ENCODE measurements around the gene HES5. TPM values are rescaled to one million over a fixed set of nuclear protein-coding genes. Genes with fewer than 3 reads are reported as not detected.
"Not testable (repeated sequence)": the region's sequence is repeated elsewhere in the genome, so short reads cannot be mapped to it uniquely, and the experiment has no call there.

The HES5 gene
- polyA plus RNA-seq, 1 of the 3 experiments (the other 2 are of a cell fraction) = 0.03 TPM

- Histone ChIP-seq H3F3A (replicated peaks; ENCODE audit: insufficient read depth) (no peaks in the 10 kb centered on the region), H3K4me1 (ENCODE audit: control insufficient read depth in 1 of 2, insufficient read depth in 2 of 2, low read depth in 1 of 2, low read length in 1 of 2) (no peaks in the 10 kb centered on the region), H3K9ac (no peak overlapping the region), H3K4me3 (ENCODE audit: low read depth in 2 of 2, low read length in 1 of 2) (no peak overlapping the region), H3K4me2 (no peak overlapping the region), H3K79me2 (ENCODE audit: insufficient read depth) (no peaks in the 10 kb centered on the region), H3K9me3 (no peaks in the 10 kb centered on the region), H2AFZ (ENCODE audit: low read depth) (no peak overlapping the region), H3K36me3 (replicated peaks in 1 of 2; ENCODE audit: control insufficient read depth in 1 of 2, insufficient read depth in 2 of 2, low read length in 1 of 2) (no peaks in the 10 kb centered on the region), H3K9me2 (no peaks in the 10 kb centered on the region), H3K27ac (ENCODE audit: low read depth in 2 of 2, low read length in 1 of 2) (no peak overlapping the region), H3K27me3 (ENCODE audit: insufficient read depth) (no peaks in the 10 kb centered on the region), H4K20me1 (ENCODE audit: insufficient read depth) (no peaks in the 10 kb centered on the region)
- 69% methylated on average over 16 of the region's 17 CpGs for WGBS (ENCODE audit: low lambda C conversion rate)
- no peak for DNase-seq
- ChIA-PET CTCF (no interaction called here), POLR2A (no interaction called here)
- TF ChIP-seq RCOR1 (IDR thresholded peaks at IDR 0.05; ENCODE audit: low read length) (no peak), POLR2AphosphoS5 (IDR thresholded peaks at IDR 0.05; ENCODE audit: low read depth, low read length) (no peak), FOXJ3 (CRISPR knock-in tag; IDR thresholded peaks at IDR 0.05) (no peak), SMC3 (IDR thresholded peaks at IDR 0.05; ENCODE audit: low read depth, low read length) (no peak), FOXM1 (IDR thresholded peaks at IDR 0.05; ENCODE audit: low read depth) (no peak), GABPA (IDR thresholded peaks at IDR 0.05; ENCODE audit: low read depth) (no peak), TCF12 (IDR thresholded peaks at IDR 0.05) (no peak), MAX (IDR thresholded peaks at IDR 0.05; ENCODE audit: low read depth) (no peak), ELF1 (IDR thresholded peaks at IDR 0.05) (no peak), SIN3A (IDR thresholded peaks at IDR 0.05; ENCODE audit: borderline replicate concordance, low read depth, low read length) (no peak), RXRA (IDR thresholded peaks at IDR 0.05; ENCODE audit: borderline replicate concordance, low read depth) (no peak), JUND (IDR thresholded peaks at IDR 0.05) (no peak)
- TF ChIP-seq, protein P1, sequence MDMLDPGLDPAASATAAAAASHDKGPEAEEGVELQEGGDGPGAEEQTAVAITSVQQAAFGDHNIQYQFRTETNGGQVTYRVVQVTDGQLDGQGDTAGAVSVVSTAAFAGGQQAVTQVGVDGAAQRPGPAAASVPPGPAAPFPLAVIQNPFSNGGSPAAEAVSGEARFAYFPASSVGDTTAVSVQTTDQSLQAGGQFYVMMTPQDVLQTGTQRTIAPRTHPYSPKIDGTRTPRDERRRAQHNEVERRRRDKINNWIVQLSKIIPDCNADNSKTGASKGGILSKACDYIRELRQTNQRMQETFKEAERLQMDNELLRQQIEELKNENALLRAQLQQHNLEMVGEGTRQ (IDR thresholded peaks at IDR 0.05; ENCODE audit: borderline replicate concordance, low read depth, low read length) = no peak
- TF ChIP-seq, protein P2, sequence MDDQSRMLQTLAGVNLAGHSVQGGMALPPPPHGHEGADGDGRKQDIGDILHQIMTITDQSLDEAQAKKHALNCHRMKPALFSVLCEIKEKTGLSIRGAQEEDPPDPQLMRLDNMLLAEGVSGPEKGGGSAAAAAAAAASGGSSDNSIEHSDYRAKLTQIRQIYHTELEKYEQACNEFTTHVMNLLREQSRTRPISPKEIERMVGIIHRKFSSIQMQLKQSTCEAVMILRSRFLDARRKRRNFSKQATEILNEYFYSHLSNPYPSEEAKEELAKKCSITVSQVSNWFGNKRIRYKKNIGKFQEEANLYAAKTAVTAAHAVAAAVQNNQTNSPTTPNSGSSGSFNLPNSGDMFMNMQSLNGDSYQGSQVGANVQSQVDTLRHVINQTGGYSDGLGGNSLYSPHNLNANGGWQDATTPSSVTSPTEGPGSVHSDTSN (IDR thresholded peaks at IDR 0.05) = no peak
- TF ChIP-seq, protein P3, sequence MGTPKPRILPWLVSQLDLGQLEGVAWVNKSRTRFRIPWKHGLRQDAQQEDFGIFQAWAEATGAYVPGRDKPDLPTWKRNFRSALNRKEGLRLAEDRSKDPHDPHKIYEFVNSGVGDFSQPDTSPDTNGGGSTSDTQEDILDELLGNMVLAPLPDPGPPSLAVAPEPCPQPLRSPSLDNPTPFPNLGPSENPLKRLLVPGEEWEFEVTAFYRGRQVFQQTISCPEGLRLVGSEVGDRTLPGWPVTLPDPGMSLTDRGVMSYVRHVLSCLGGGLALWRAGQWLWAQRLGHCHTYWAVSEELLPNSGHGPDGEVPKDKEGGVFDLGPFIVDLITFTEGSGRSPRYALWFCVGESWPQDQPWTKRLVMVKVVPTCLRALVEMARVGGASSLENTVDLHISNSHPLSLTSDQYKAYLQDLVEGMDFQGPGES (IDR thresholded peaks at IDR 0.05; ENCODE audit: low read depth, low read length) = no peak
These were observed 40.3 kb upstream of the HES5 start for GRCh38 chr1:2570332-2570731.

DNA sequence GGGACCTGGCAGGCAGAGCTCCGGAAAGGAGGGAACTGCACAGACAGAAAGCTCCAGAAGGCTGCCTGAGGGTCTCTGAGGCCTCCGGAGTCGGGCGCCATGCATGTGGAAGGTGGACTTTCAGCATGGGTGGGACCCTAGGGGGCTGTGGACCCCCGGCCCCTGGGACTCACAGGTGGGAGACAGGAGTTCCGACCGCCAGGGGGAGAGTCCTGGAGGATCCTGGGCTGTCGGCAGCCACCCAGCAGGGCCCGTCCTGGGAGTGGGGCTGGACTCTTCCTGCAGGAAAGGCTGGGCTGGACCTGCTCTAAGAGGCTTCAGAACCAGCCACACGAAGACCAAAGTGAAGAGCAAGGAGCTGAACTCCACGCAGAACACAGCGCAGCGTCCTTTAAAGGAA, 39.6 kb upstream of the HES5 start:
- POLR2A ChIA-PET = not testable (repeated sequence)
- WGBS (ENCODE audit: low lambda C conversion rate) = 64% methylated on average over 5 of the region's 13 CpGs

More for the DNA sequence above, 39.6 kb upstream of the HES5 start:
- H3K27me3 ChIP-seq (ENCODE audit: insufficient read depth); H3K4me1 ChIP-seq (ENCODE audit: control insufficient read depth in 1 of 2, insufficient read depth in 2 of 2, low read depth in 1 of 2, low read length in 1 of 2); H3F3A ChIP-seq (replicated peaks; ENCODE audit: insufficient read depth); H3K79me2 ChIP-seq (ENCODE audit: insufficient read depth); H2AFZ ChIP-seq (ENCODE audit: low read depth); H3K36me3 ChIP-seq (replicated peaks in 1 of 2; ENCODE audit: control insufficient read depth in 1 of 2, insufficient read depth in 2 of 2, low read length in 1 of 2); H3K9me3 ChIP-seq; DNase-seq; H3K4me3 ChIP-seq (ENCODE audit: low read depth in 2 of 2, low read length in 1 of 2); H3K9ac ChIP-seq; H3K27ac ChIP-seq (ENCODE audit: low read depth in 2 of 2, low read length in 1 of 2); H4K20me1 ChIP-seq (ENCODE audit: insufficient read depth); CTCF ChIA-PET; H3K4me2 ChIP-seq; H3K9me2 ChIP-seq: not testable (repeated sequence)

Measured in SK-N-SH (cell line).